Naive thymus-derived CD8-positive, alpha-beta T cell (primary cell): Measurements from ENCODE around the gene COX15. TPM values are rescaled to one million over a fixed set of nuclear protein-coding genes. Genes with fewer than 3 reads are reported as not detected.
A peak's percentile ranks its signal among the peaks of the same experiment; 100 is the strongest.

Source experiments
- ATAC-seq, 2 donors: fragments of 150-1000 bp; cut with Tn5 transposase in 1 of 2; sonication (Bioruptor Pico), chemical (Tn5 transposase) in 1 of 2; 1 replicate in 1 of 2; 2 replicates in 1 of 2; pipeline ENCODE4 v1.10.0; 2021; ENCODE audit warnings: mild to moderate bottlenecking in 2 of 2, moderate library complexity in 2 of 2
- POLR2A ChIA-PET: fragments of 350-600 bp; sonication (Branson Sonifier 250); formaldehyde crosslinking; loops from one replicate; lab custom pipeline; 2021; ENCODE audit warnings: antibody characterized with exemption; lab: Charles Lee
- DNase-seq, 10 donors: peaks; one replicate each; pipeline versions ENCODE4 v3.0.0 to v3.0.0-alpha.2; 2020 to 2022
- H3K27ac Mint-ChIP-seq, 10 donors: one replicate each; pipeline ENCODE4 v1.8.0; 2020 to 2022; ENCODE audit warnings: mild to moderate bottlenecking in 10 of 10, mixed read lengths in 10 of 10, moderate library complexity in 4 of 10, inconsistent platforms in 1 of 10
- H3K27me3 Mint-ChIP-seq, 5 donors: one replicate each; pipeline ENCODE4 v1.8.0; 2021 to 2022; ENCODE audit warnings: mixed read lengths in 5 of 5
- H3K36me3 Mint-ChIP-seq, 3 donors: one replicate each; pipeline ENCODE4 v1.8.0; 2020 to 2022; ENCODE audit warnings: mixed read lengths in 3 of 3, mild to moderate bottlenecking in 2 of 3, inconsistent platforms in 1 of 3
- H3K4me1 Mint-ChIP-seq, 4 donors: one replicate each; pipeline ENCODE4 v1.8.0; 2021 to 2022; ENCODE audit warnings: mixed read lengths in 4 of 4
- H3K4me3 Mint-ChIP-seq, 10 donors: one replicate each; pipeline ENCODE4 v1.8.0; 2020 to 2022; ENCODE audit warnings: mild to moderate bottlenecking in 10 of 10, mixed read lengths in 10 of 10, moderate library complexity in 6 of 10, inconsistent platforms in 1 of 10
- H3K9me3 Mint-ChIP-seq, 9 donors: one replicate each; pipeline ENCODE4 v1.8.0; 2020 to 2022; ENCODE audit warnings: mixed read lengths in 9 of 9, mild to moderate bottlenecking in 3 of 9, inconsistent platforms in 1 of 9, moderate library complexity in 1 of 9
- polyA plus RNA-seq, 3 donors: library from polyadenylated mRNA; unstranded; fragments of 300-500 nt; fragmentation: Illumina TruSeq; gene quantifications; one replicate each; pipeline ENCODE4 v1.2.3, GENCODE V29; 2021
- total RNA-seq, 8 experiments: library from RNA in 2 of 8; stranded (reverse) in 2 of 8; gene quantifications; one replicate each; pipeline ENCODE4 v1.2.3 and lab custom pipeline; 2021 to 2026

The COX15 gene
- total and polyA plus RNA-seq, 5 experiments from 2014 or later, result 33.3 to 39.4 (median 34.2) TPM

DNA sequence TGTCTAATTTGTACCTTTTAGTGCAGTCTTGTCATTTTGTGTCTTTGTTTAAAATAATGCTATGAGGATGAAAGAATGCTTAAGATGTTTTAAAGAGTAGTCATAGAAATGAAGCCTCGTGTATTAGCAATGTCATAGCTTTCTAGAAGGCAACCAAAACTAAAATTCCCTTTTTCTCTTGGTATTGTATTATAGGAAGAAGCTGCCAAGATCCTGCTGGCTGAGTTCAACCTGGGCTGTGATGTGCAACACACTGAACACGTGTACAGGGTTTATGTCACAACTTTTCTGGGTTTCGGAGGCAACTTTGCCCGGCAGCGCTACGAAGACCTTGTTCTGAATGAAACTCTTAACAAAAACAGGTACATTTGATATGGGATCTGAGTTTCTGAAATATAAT, 36.2 kb downstream of the COX15 start:
- Mint-ChIP-seq H3K9me3 (no peaks in the 10 kb centered on the region), H3K4me3 (no peak overlapping the region), H3K36me3 (peaks cover 12 to 78% (median 27%) of the 10 kb centered on the region in 3 donors), H3K4me1 (peaks cover 0 to 3% (median 0%) of the 10 kb centered on the region in 4 donors), H3K27ac (no peak overlapping the region), H3K27me3 (no peaks in the 10 kb centered on the region)
- ATAC-seq (no peak), DNase-seq (no peak)
- POLR2A ChIA-PET, result no interaction called here

DNA sequence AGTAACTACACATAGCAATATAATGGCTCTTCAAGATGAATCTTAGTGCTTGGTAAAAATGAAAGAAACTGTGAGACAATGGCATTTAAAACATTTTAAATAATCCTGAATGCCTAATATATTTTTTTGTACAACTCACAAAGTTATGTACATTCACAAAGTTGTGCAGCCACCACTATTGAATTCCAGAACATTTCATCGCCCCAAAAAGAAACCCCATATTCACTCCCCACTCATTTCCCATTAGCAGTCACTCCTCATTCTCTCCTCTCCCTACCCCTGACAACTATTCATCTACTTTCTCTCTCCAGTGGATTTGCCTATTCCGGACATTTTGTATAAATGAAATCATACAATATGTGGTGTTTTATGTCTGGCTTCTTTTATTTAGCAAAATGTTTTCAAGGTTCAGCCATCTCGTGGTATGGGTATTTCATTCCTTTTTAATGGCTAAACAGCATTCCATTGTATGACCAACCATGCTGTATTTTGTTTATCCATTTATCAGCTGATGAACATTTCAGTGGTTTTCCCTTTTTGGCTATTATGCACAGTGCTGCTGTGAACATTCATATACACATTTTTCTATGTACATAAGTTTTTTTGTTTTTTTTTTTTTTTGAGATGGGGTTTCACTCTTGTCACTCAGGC, 37.9 kb downstream of the COX15 start:
- POLR2A ChIA-PET, result no interaction called here
- ATAC-seq, result no peak
- DNase-seq, result no peak
- Mint-ChIP-seq H3K9me3 (no peaks in the 10 kb centered on the region), H3K4me3 (no peak overlapping the region), H3K36me3 (peaks cover 12 to 72% (median 19%) of the 10 kb centered on the region in 3 donors), H3K27me3 (no peaks in the 10 kb centered on the region), H3K4me1 (peaks cover 0 to 2% (median 0%) of the 10 kb centered on the region in 4 donors), H3K27ac (no peak overlapping the region)

DNA sequence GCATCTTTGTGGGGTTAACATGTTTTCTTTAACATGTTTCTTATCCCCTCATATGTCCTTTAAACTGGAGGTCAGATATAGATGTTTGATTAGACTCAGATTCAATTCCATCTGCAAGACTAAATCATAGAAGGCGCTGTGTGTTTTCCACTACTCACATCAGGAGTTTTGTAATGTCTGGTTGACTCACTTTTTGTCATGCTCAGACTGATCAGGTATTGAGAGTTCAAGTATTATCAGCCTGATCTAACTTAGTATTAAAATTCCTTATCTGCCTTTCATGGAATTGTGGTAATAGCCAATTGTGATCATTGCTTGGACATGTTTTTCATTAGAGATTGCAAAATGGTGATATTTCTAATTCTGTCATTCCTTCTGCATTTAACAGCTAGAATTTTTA, 42.5 kb downstream of the COX15 start:
- Mint-ChIP-seq H3K36me3 (peaks cover 4 to 65% (median 11%) of the 10 kb centered on the region in 3 donors), H3K4me1 (peaks cover 0 to 12% (median 0%) of the 10 kb centered on the region in 4 donors)
- POLR2A ChIA-PET, result no interaction called here

DNA sequence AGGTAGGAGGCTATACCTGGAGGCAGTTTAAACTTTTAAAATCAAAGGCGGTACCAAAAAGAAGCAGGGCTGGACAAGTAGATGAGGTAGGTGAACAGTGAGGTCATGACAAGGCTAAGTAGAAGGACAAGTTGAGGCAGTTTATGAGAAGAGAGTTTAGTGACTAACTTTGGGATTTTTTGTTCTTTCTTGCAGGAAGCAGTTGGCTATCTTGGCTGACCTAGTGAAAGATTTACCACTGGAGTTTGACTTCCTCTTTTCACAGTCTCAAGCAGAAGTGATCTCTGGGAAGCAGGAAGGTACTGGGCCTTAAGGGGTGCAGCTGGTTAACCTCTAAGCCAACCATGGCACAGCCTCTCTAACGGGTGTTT, 46.3 kb downstream of the COX15 start:
- ATAC-seq, result no peak
- peak overlapping the region in 1 of 10 donors; percentile 4 for H3K27ac Mint-ChIP-seq

More for the DNA sequence above, 42.5 kb downstream of the COX15 start:
- H3K4me3 Mint-ChIP-seq, result no peak overlapping the region
- H3K9me3 Mint-ChIP-seq, result no peaks in the 10 kb centered on the region
- no peak for DNase-seq
- H3K27ac Mint-ChIP-seq, result no peak overlapping the region
- no peaks in the 10 kb centered on the region for H3K27me3 Mint-ChIP-seq
- ATAC-seq, result no peak

DNA sequence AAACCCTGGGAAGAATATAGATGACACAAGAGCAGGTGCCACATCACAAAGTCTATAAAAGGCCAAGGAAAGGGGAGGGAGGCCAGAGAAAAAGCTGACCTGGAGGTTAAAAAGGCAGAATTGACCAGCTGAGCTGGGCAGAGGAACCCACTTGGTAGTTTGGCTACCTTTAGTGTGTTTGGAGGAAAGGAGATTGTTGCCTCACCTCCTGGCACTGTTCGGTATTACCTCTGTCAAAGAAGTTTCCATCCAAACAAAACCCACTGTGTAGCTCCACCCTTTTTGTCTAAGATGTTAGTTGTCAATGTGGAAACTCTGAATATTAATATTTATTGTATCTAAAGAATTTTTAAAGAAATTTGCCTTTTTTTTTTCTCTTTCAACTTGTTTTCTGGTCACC, 49.2 kb downstream of the COX15 start:
- Mint-ChIP-seq H3K27ac (no peak overlapping the region), H3K27me3 (no peaks in the 10 kb centered on the region), H3K9me3 (no peaks in the 10 kb centered on the region), H3K4me3 (no peak overlapping the region), H3K36me3 (peaks cover 7 to 44% (median 18%) of the 10 kb centered on the region in 3 donors), H3K4me1 (peaks cover 0 to 12% (median 0%) of the 10 kb centered on the region in 4 donors)
- POLR2A ChIA-PET, result no interaction called here
- ATAC-seq (peak in 1 of 2 donors; percentile 42), DNase-seq (no peak)

More for the DNA sequence above, 46.3 kb downstream of the COX15 start:
- Mint-ChIP-seq H3K4me1 (peaks cover 0 to 12% (median 0%) of the 10 kb centered on the region in 4 donors), H3K36me3 (peaks cover 0 to 51% (median 17%) of the 10 kb centered on the region in 3 donors), H3K27me3 (no peaks in the 10 kb centered on the region), H3K4me3 (no peak overlapping the region), H3K9me3 (no peaks in the 10 kb centered on the region)
- DNase-seq, result no peak
- POLR2A ChIA-PET, result no interaction called here

Other genes starting within 250 kb of the COX15 start
- gene NKX2-3, start 199.2 kb downstream of the COX15 start, total RNA-seq, result not detected
- gene NKX2-3, start 199.2 kb downstream of the COX15 start, polyA plus RNA-seq, result not detected
- gene SLC25A28, start 111.7 kb downstream of the COX15 start, total RNA-seq, result 10 to 100 TPM; 89.3 to 91.3 TPM
- 10 to 100 TPM; 15.2 to 24.0 (median 17.4) TPM for gene SLC25A28, start 111.7 kb downstream of the COX15 start, polyA plus RNA-seq
- 1 to 10 TPM; 2.8 to 2.9 TPM for gene ENTPD7, start 72.6 kb downstream of the COX15 start, total RNA-seq
- under 1 TPM; 0.33 to 0.83 (median 0.82) TPM for gene ENTPD7, start 72.6 kb downstream of the COX15 start, polyA plus RNA-seq
- gene CUTC, start 107 bp upstream of the COX15 start, total RNA-seq, result 10 to 100 TPM; 35.5 to 37.5 TPM
- 10 to 100 TPM; 61.2 to 69.1 (median 64.6) TPM for gene CUTC, start 107 bp upstream of the COX15 start, polyA plus RNA-seq
- 1 to 10 TPM; 5.5 to 6.8 TPM for gene ABCC2, start 50.5 kb upstream of the COX15 start, total RNA-seq
- under 1 TPM; 0.50 to 0.86 (median 0.60) TPM for gene ABCC2, start 50.5 kb upstream of the COX15 start, polyA plus RNA-seq